ENCODE results near the gene LRRC43. TPM values are rescaled to one million over a fixed set of nuclear protein-coding genes. Genes with fewer than 3 reads are reported as not detected.
A peak's percentile ranks its signal among the peaks of the same experiment; 100 is the strongest.
"Not testable (repeated sequence)": the region's sequence is repeated elsewhere in the genome, so short reads cannot be mapped to it uniquely, and the experiment has no call there.

Gene LRRC43
- total RNA-seq, 4 donors from 2014 or later: not detected

- no peaks in the 10 kb centered on the region for H3K27me3 ChIP-seq
- no peaks in the 10 kb centered on the region for H3K9me3 ChIP-seq
- no peaks in the 10 kb centered on the region for H3K36me3 ChIP-seq
- no peak overlapping the region for H3K27ac ChIP-seq
- H3K4me3 ChIP-seq: no peak overlapping the region
- TF ChIP-seq POLR2A (IDR thresholded peaks at IDR 0.05) (no peak), CTCF (IDR thresholded peaks at IDR 0.05) (no peak)
- H3K4me1 ChIP-seq: peaks cover 0 to 5% (median 0%) of the 10 kb centered on the region in 4 donors
- no peak for DNase-seq
Observed at GRCh38 chr12:122197612-122197966, 14.7 kb downstream of the LRRC43 start.

GRCh38 chr12:122199484-122200355, 16.8 kb downstream of the LRRC43 start:
- Histone ChIP-seq H3K9me3 (no peaks in the 10 kb centered on the region), H3K27ac (no peak overlapping the region), H3K27me3 (peaks cover 0 to 14% of the 10 kb centered on the region in 2 donors), H3K4me3 (no peak overlapping the region), H3K4me1 (peaks cover 0 to 23% (median 14%) of the 10 kb centered on the region in 4 donors), H3K36me3 (no peaks in the 10 kb centered on the region)
- no peak for DNase-seq
- TF ChIP-seq CTCF (IDR thresholded peaks at IDR 0.05): no peak
- no peak for TF ChIP-seq POLR2A (IDR thresholded peaks at IDR 0.05)

DNA sequence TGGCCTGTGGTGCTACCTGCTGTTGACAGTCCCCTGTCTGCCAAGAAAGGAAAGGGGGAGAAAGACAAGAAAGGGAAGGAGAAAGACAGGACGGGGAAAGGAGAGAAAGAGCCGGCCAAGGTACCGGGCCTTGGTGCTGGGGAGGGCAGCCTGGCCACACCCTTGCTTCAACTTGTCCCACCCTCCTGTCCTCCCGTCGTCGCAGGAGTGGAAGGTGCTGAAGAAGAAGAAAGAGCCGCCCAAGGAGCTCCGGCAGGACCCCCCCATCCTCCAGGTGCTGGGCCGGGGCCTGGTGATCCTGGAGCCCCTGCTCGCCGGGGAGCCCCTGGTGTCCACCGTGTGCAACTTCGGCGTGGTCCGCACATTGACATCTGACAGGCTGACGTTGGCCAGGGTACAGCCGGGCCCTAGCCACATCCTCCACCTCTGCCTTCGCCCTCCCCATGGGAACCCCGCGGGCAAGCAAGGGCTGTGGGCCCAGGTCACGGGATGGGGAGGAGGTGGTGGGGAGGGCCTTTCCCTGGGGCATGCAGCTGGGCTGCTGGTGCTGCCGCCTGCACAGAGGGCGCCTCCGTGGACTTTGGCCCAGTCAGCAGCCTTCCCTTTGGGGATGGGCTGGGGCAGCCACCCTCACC, 17.7 kb downstream of the LRRC43 start:
- TF ChIP-seq CTCF (IDR thresholded peaks at IDR 0.05) (no peak), POLR2A (IDR thresholded peaks at IDR 0.05) (no peak)
- Histone ChIP-seq H3K9me3 (no peaks in the 10 kb centered on the region), H3K27ac (no peak overlapping the region), H3K4me1 (peaks cover 0 to 23% (median 14%) of the 10 kb centered on the region in 4 donors), H3K36me3 (no peaks in the 10 kb centered on the region), H3K27me3 (peaks cover 0 to 18% of the 10 kb centered on the region in 2 donors), H3K4me3 (no peak overlapping the region)
- no peak for DNase-seq

DNA sequence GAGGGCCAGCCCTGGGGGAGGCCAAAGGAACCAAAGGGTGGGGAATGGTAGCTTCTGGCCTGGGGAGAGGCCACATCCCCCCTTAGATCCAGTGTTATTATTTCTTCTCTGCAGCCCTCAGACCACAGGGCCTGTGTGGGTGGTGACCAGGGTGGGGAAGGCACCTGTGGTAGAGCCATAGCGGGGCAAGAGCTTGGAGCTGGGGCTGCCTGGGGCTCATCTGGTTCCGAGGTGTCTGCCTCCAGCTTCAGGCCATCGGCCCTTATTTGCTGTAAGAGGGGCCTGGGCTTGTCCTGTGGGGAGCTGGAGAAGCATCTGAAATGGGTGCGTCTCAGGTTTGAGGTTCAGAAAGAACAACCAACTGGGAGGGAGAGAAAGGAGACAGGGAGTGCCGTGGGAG, 18.5 kb downstream of the LRRC43 start:
- no peak for DNase-seq
- H3K27ac ChIP-seq: no peak overlapping the region
- TF ChIP-seq CTCF (IDR thresholded peaks at IDR 0.05) (no peak), POLR2A (IDR thresholded peaks at IDR 0.05) (no peak)

DNA sequence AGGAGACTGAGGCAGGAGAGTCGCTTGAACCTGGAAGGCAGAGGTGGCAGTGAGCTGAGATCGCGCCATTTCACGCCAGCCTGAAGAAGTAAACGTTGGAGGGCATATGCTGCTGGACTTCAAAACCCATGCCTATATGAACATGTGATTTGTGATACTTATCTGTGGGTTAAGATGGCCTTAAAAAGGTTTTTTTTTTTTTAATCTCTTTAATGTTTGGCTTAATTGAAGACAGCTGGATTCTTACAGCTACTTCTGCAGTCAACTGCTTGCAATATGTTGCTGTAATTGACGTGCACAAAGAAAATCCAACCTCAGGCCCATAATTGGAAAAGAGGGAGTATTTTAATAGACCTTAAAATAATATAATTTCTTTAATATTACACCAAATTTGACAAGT, 19.1 kb downstream of the LRRC43 start:
- Histone ChIP-seq H3K27ac (no peak overlapping the region), H3K27me3 (peaks cover 0 to 18% of the 10 kb centered on the region in 2 donors)
- DNase-seq: no peak

More for the DNA sequence above, 18.5 kb downstream of the LRRC43 start:
- Histone ChIP-seq H3K4me1 (peaks cover 0 to 23% (median 14%) of the 10 kb centered on the region in 4 donors), H3K27me3 (peaks cover 0 to 18% of the 10 kb centered on the region in 2 donors), H3K4me3 (no peak overlapping the region), H3K36me3 (no peaks in the 10 kb centered on the region), H3K9me3 (no peaks in the 10 kb centered on the region)

GRCh38 chr12:122202811-122203210, 19.9 kb downstream of the LRRC43 start:
- not testable (repeated sequence) for H3K9me3 ChIP-seq, DNase-seq, H3K27ac ChIP-seq
- Histone ChIP-seq H3K27me3 (peaks cover 0 to 18% of the 10 kb centered on the region in 2 donors), H3K36me3 (peaks cover 0 to 12% (median 0%) of the 10 kb centered on the region in 3 donors), H3K4me3 (peak overlapping the region in 3 of 4 donors; percentile 61 to 72 (median 67)), H3K4me1 (peaks cover 0 to 23% (median 14%) of the 10 kb centered on the region in 4 donors)

More for the DNA sequence above, 19.1 kb downstream of the LRRC43 start:
- no peak for TF ChIP-seq CTCF (IDR thresholded peaks at IDR 0.05)
- no peak for TF ChIP-seq POLR2A (IDR thresholded peaks at IDR 0.05)
- no peaks in the 10 kb centered on the region for H3K9me3 ChIP-seq
- no peak overlapping the region for H3K4me3 ChIP-seq
- H3K36me3 ChIP-seq: peaks cover 0 to 4% (median 0%) of the 10 kb centered on the region in 3 donors
- H3K4me1 ChIP-seq: peaks cover 0 to 23% (median 14%) of the 10 kb centered on the region in 4 donors
